Central memory CD8-positive, alpha-beta T cell (primary cell): ENCODE results near the gene SMTNL2.
A peak's percentile ranks its signal among the peaks of the same experiment; 100 is the strongest.
"Not testable (repeated sequence)": the region's sequence is repeated elsewhere in the genome, so short reads cannot be mapped to it uniquely, and the experiment has no call there.

ENCODE experiments used
- ATAC-seq: fragments of 150-1000 bp; cut with Tn5 transposase; replicated peaks from 2 replicates; pipeline ENCODE4 v1.10.0; 2022; ENCODE audit warnings: mild to moderate bottlenecking, moderate FRiP score, moderate number of reproducible peaks; ENCODE audit not compliant: poor library complexity, severe bottlenecking; ENCODE audit errors: extremely low read depth
- DNase-seq, 2 donors: peaks; one replicate each; pipeline ENCODE4 v3.0.0; 2021; ENCODE audit warnings: low spot score in 2 of 2
- H3K27ac Mint-ChIP-seq: one replicate; pipeline ENCODE4 v1.8.0; 2022; ENCODE audit warnings: low read depth, mild to moderate bottlenecking, moderate library complexity, mixed read lengths
- H3K27me3 Mint-ChIP-seq: one replicate; pipeline ENCODE4 v1.8.0; 2022; ENCODE audit warnings: mixed read lengths
- H3K36me3 Mint-ChIP-seq: one replicate; pipeline ENCODE4 v1.8.0; 2022; ENCODE audit warnings: mild to moderate bottlenecking, moderate library complexity, mixed read lengths; ENCODE audit not compliant: insufficient read depth
- H3K4me1 Mint-ChIP-seq: one replicate; pipeline ENCODE4 v1.8.0; 2022; ENCODE audit warnings: mixed read lengths
- H3K4me3 Mint-ChIP-seq: one replicate; pipeline ENCODE4 v1.8.0; 2022; ENCODE audit warnings: mild to moderate bottlenecking, moderate library complexity, mixed read lengths
- H3K9me3 Mint-ChIP-seq: one replicate; pipeline ENCODE4 v1.8.0; 2022; ENCODE audit warnings: mixed read lengths

Gene SMTNL2

GRCh38 chr17:4587195-4587594 is 2.9 kb downstream of the SMTNL2 start:
- H3K36me3 Mint-ChIP-seq = peaks cover 2% of the 10 kb centered on the region
- H3K27ac Mint-ChIP-seq = no peak overlapping the region
- H3K4me1 Mint-ChIP-seq = peaks cover 11% of the 10 kb centered on the region
- peaks cover 76% of the 10 kb centered on the region for H3K27me3 Mint-ChIP-seq
- H3K4me3 Mint-ChIP-seq = no peak overlapping the region
- DNase-seq = no peak
- ATAC-seq = no peak
- H3K9me3 Mint-ChIP-seq = no peaks in the 10 kb centered on the region

DNA sequence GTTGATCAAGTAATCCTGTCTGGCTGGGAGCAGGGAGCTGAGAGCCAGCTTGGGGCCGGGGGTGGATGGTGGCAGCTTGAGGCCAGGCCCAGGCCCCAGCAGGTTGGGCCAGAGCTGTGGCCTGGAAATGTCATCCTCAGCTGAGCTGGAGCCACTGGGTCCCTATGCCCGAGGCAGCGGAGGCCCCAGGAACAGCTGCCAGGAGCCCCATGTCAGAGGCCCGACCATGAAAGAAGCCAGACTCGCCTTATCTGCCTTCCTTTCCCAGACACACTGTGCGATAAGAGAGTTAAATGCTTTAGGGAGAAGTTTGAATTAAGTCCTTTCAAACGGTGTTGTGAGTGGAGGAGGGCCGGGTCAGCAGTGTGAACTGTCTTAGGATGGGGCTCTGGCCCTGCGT is 3.5 kb downstream of the SMTNL2 start:
- Mint-ChIP-seq H3K27ac (no peak overlapping the region), H3K27me3 (peaks cover 76% of the 10 kb centered on the region), H3K4me3 (no peak overlapping the region), H3K4me1 (peaks cover 11% of the 10 kb centered on the region), H3K36me3 (peaks cover 2% of the 10 kb centered on the region), H3K9me3 (no peaks in the 10 kb centered on the region)
- ATAC-seq (no peak), DNase-seq (no peak)

DNA sequence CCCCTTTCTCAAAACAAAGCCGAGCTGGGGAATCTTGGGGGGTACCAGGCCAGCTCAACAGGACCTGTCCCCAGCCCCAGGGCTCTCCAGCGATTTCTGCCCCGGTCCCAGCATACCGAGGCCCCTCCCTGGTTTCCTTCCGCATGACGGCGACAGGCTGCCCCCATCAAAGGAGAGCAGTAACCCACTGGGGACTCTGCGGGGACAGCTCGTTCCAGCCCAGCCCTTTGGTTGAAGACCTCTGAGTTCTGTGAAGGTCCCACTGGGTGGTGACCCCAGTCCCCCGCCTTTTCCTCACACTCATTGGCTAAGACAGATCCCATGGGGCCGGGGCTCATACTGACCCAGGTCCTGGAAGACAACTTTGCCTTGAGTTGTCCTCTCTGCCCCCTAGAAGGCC is 4.1 kb downstream of the SMTNL2 start:
- Mint-ChIP-seq H3K27ac (no peak overlapping the region), H3K27me3 (peaks cover 71% of the 10 kb centered on the region), H3K4me3 (no peak overlapping the region), H3K9me3 (no peaks in the 10 kb centered on the region), H3K36me3 (peaks cover 2% of the 10 kb centered on the region), H3K4me1 (peaks cover 11% of the 10 kb centered on the region)
- no peak for DNase-seq
- no peak for ATAC-seq

GRCh38 chr17:4588898-4589625 is 4.7 kb downstream of the SMTNL2 start:
- Mint-ChIP-seq H3K4me3 (no peak overlapping the region), H3K27ac (no peak overlapping the region), H3K9me3 (no peaks in the 10 kb centered on the region), H3K36me3 (peaks cover 2% of the 10 kb centered on the region), H3K4me1 (peaks cover 6% of the 10 kb centered on the region), H3K27me3 (peaks cover 71% of the 10 kb centered on the region)
- no peak for DNase-seq
- ATAC-seq = no peak

GRCh38 chr17:4590042-4590441 is 5.7 kb downstream of the SMTNL2 start:
- H3K27ac Mint-ChIP-seq, H3K4me3 Mint-ChIP-seq, ATAC-seq, H3K4me1 Mint-ChIP-seq, H3K9me3 Mint-ChIP-seq, DNase-seq, H3K36me3 Mint-ChIP-seq: not testable (repeated sequence)
- H3K27me3 Mint-ChIP-seq = peaks cover 69% of the 10 kb centered on the region

GRCh38 chr17:4590981-4591453 is 6.7 kb downstream of the SMTNL2 start:
- H3K36me3 Mint-ChIP-seq = peaks cover 2% of the 10 kb centered on the region
- H3K27me3 Mint-ChIP-seq = peaks cover 59% of the 10 kb centered on the region
- no peaks in the 10 kb centered on the region for H3K4me1 Mint-ChIP-seq
- ATAC-seq (no peak), DNase-seq (no peak)
- H3K9me3 Mint-ChIP-seq = no peaks in the 10 kb centered on the region
- H3K27ac Mint-ChIP-seq = no peak overlapping the region
- no peak overlapping the region for H3K4me3 Mint-ChIP-seq

DNA sequence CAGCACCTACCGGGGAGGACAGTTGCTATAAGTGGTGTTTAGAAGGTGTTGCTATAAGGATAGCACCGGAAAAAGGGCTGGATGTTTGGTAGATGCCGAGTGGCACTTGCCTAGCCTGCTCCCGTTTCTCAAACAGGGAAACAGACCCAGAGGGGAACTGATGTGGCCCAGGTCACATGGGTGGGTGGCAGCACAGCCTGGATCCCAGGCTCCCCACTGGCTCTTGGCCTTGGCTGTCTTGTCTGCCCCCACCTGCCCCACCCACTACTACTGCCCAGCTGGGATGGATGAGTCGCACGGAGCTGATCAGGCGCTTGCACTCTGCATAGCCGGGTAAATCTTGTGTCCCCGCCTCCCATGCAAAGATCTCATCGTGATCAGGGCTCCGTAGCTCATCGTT is 7.2 kb downstream of the SMTNL2 start:
- no peak overlapping the region for H3K27ac Mint-ChIP-seq
- H3K27me3 Mint-ChIP-seq = peaks cover 54% of the 10 kb centered on the region
- ATAC-seq (no peak), DNase-seq (no peak)
- no peak overlapping the region for H3K4me3 Mint-ChIP-seq
- H3K36me3 Mint-ChIP-seq = peaks cover 2% of the 10 kb centered on the region
- no peaks in the 10 kb centered on the region for H3K4me1 Mint-ChIP-seq
- no peaks in the 10 kb centered on the region for H3K9me3 Mint-ChIP-seq

- Mint-ChIP-seq H3K27ac (no peak overlapping the region), H3K4me3 (no peak overlapping the region), H3K9me3 (no peaks in the 10 kb centered on the region), H3K27me3 (peaks cover 52% of the 10 kb centered on the region), H3K36me3 (peaks cover 2% of the 10 kb centered on the region), H3K4me1 (no peaks in the 10 kb centered on the region)
- DNase-seq (no peak), ATAC-seq (no peak)
These were observed 8.1 kb downstream of the SMTNL2 start for GRCh38 chr17:4592240-4593005.

DNA sequence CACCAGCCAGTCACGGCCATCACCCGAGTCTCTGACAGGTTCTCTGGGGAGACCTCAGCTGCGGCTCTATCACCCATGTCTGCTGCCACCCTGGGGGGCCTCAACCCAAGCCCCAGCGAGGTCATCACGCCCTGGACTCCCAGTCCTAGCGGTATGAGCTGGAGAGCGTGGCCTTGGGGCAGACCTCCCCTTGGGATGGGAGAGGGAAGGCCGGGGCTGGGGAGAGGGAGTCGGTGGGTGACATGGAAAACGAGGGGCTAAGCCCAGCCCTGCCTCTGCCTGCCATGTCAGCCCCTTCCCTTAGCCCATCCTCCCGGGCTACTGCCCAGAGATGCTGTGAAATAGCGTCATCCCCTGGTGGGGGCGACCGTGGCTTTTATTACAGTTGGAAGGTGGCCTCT is 8.7 kb downstream of the SMTNL2 start:
- no peak overlapping the region for H3K27ac Mint-ChIP-seq
- ATAC-seq = no peak
- no peak overlapping the region for H3K4me3 Mint-ChIP-seq
- no peak for DNase-seq
- H3K36me3 Mint-ChIP-seq = peaks cover 2% of the 10 kb centered on the region
- H3K27me3 Mint-ChIP-seq = peaks cover 58% of the 10 kb centered on the region
- H3K4me1 Mint-ChIP-seq = no peaks in the 10 kb centered on the region
- H3K9me3 Mint-ChIP-seq = no peaks in the 10 kb centered on the region

- no peaks in the 10 kb centered on the region for H3K9me3 Mint-ChIP-seq
- DNase-seq (no peak), ATAC-seq (no peak)
- H3K4me3 Mint-ChIP-seq = no peak overlapping the region
- H3K4me1 Mint-ChIP-seq = no peaks in the 10 kb centered on the region
- H3K36me3 Mint-ChIP-seq = no peaks in the 10 kb centered on the region
- peaks cover 53% of the 10 kb centered on the region for H3K27me3 Mint-ChIP-seq
- H3K27ac Mint-ChIP-seq = no peak overlapping the region
These were observed 10.1 kb downstream of the SMTNL2 start for GRCh38 chr17:4594406-4594805.

- DNase-seq (no peak), ATAC-seq (peak; percentile 19)
- H3K9me3 Mint-ChIP-seq = no peaks in the 10 kb centered on the region
- peaks cover 55% of the 10 kb centered on the region for H3K27me3 Mint-ChIP-seq
- no peaks in the 10 kb centered on the region for H3K36me3 Mint-ChIP-seq
- H3K27ac Mint-ChIP-seq = no peak overlapping the region
- no peaks in the 10 kb centered on the region for H3K4me1 Mint-ChIP-seq
- H3K4me3 Mint-ChIP-seq = no peak overlapping the region
These were observed 10.8 kb downstream of the SMTNL2 start for GRCh38 chr17:4594931-4595684.

DNA sequence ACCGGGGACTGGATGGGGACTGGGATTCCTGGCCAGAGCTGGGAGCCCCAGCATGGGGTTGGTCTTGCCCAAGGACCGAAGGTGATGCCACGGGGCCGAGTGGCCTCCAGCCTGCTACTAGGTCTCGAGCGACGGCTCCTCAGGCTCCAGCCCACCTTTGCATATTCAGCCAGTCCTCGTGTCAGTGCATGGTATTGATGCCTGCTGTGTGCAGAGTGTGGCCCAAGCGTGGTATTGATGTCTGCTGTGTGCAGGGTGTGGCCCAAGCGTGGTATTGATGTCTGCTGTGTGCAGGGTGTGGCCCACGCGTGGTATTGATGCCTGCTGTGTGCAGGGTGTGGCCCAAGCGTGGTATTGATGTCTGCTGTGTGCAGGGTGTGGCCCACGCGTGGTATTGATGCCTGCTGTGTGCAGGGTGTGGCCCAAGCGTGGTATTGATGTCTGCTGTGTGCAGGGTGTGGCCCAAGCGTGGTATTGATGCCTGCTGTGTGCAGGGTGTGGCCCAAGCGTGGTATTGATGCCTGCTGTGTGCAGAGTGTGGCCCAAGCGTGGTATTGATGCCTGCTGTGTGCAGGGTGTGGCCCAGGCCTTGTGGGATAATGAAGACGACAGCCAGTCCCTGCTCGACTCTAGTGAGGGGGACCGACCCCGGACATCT is 11.5 kb downstream of the SMTNL2 start:
- ATAC-seq, H3K36me3 Mint-ChIP-seq, H3K9me3 Mint-ChIP-seq, H3K4me1 Mint-ChIP-seq, DNase-seq, H3K4me3 Mint-ChIP-seq, H3K27ac Mint-ChIP-seq: not testable (repeated sequence)
- peaks cover 53% of the 10 kb centered on the region for H3K27me3 Mint-ChIP-seq
